NCI-H226 (cell line): Measurements from ENCODE around the gene IL10.
A peak's percentile ranks its signal among the peaks of the same experiment; 100 is the strongest.

ENCODE experiments used
- DNase-seq: peaks from one replicate; pipeline ENCODE4 v3.0.0-alpha.2; 2015

The IL10 gene

GRCh38 chr1:206732992-206733391, 39.3 kb downstream of the IL10 start:
- no peak for DNase-seq

GRCh38 chr1:206732508-206732907, 39.8 kb downstream of the IL10 start:
- no peak for DNase-seq

DNA sequence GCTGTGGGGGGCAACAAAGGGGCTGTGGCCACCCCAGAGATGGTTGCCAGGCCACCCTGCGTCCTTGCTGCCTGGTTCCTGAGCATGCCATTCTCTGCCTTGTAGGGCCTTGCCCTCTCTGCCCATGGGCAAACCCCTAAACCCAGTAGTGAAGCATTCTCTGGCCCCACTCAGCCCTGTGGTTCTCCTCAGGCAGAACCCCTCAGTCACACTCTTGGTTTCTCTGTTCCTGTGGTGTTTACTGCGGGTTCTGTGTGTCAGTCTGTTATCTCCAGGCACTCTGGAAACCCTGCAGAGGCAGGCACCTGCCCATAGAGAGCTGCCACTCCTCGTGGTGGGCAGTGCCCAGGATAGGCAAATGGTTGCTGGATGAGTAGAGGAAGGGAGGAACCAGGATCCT, 42.8 kb downstream of the IL10 start:
- DNase-seq = no peak

GRCh38 chr1:206729050-206729449, 43.2 kb downstream of the IL10 start:
- DNase-seq = no peak

DNA sequence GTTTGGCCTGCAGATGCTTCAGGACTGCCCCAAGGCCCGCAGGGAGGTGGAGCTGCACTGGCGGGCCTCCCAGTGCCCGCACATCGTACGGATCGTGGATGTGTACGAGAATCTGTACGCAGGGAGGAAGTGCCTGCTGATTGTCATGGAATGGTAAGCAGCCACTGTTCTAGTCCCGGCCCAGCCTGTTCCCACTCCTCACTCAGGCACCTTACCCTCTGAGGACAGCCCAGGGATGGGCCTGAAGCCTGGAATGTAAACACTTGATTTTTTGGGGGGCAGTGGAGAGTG, 43.7 kb downstream of the IL10 start:
- no peak for DNase-seq

DNA sequence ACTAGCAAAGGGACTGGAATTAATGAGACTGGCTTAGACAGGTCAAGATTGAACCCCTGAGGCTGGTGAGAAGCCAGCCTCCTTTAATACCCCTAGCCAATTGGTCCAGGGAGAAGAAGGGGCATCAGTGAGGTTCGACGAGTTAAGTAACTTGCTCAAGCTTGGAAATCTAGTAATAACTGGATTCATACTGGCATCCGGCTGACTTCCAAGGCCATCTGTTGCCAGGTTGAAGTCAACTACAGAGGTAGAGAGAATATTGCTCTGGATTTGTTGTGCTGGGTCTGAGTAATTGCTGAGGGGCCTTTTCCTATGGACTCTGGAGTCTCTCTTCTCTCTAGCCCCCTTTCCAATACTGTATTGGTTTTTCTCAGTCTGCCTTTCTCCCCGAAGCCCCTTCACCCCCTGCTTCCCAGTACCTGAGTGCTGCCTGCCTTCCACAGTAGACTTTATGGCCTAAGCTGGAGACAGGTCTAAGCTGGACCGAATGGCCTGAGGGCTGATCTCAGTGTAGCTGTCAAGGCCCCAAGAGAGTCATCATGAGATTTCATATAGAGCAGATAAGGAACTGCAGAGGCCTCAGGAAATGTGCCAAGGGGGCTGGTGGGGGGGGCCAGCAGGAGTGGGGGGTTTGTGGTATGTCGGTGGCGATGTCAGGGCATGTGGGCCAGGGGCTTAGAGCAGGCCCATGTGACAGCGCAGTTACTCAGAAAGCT, 44.2 kb downstream of the IL10 start:
- no peak for DNase-seq

- DNase-seq = no peak
Measured at GRCh38 chr1:206725109-206725963, 47.0 kb downstream of the IL10 start.

- peak; percentile 60 for DNase-seq
Measured at GRCh38 chr1:206723805-206724472, 48.4 kb downstream of the IL10 start.

DNA sequence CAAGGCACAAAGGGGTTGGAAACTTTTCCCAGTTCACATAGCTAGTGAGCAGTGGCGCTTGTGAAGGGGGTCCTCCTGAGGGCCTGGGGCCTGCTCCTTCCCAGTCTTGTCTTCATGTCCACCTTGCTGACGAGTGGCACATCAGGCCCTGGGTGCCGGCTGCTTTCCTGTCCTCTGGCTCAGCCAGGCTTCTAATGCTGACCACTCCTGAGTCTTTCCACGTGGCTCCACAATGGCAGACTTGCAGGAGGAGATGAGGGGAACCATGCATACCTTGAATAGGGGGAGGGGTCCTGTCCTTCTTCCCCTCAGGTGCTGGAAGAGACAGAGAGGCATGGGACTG, 48.9 kb downstream of the IL10 start:
- no peak for DNase-seq

GRCh38 chr1:206722751-206723461, 49.4 kb downstream of the IL10 start:
- no peak for DNase-seq

GRCh38 chr1:206721454-206721853, 50.8 kb downstream of the IL10 start:
- no peak for DNase-seq

DNA sequence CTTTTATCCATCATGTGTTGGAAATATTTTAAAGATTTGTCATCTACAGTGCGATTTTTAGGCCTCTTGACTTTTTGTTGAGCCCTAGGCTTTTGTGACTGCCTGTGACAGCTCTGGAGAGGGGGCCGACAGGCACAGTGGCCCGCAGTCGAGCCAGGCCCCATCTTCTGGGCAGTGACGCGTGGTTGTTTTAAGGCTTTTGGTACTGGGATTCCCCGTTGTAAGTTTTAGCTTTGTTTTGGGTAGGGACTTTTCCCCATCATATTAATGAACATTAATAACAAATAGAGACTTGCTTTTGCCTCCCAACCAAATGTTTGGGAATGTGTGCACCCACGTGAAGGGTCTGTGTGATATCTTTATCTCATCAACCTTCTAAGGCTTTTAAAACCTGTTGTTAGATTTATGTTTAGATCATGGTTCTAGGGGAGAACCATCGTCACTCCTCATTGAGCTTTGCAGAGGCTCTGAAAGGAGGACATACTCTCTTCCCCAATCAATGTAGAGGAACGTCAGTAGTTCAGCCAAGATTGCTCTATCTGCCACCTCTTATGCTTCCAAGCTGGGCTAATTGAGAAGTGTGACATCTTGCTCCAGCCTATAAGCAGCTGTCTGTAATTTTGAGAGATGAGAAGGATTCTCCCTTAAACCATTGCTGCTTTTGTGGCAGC, 53.0 kb downstream of the IL10 start:
- DNase-seq = no peak

GRCh38 chr1:206717674-206717989, 54.7 kb downstream of the IL10 start:
- DNase-seq = no peak
